Measurements from ENCODE around the gene CREB3L2.
A peak's percentile ranks its signal among the peaks of the same experiment; 100 is the strongest.
"Not testable (repeated sequence)": the region's sequence is repeated elsewhere in the genome, so short reads cannot be mapped to it uniquely, and the experiment has no call there.

The CREB3L2 gene

GRCh38 chr7:138014686-138015085, 12.8 kb upstream of the CREB3L2 start:
- DNase-seq (ENCODE audit: insufficient read length, low spot score) (no peak), FAIRE-seq (no peak)

- DNase-seq (ENCODE audit: insufficient read length, low spot score); FAIRE-seq: not testable (repeated sequence)
These were observed 12.3 kb upstream of the CREB3L2 start for GRCh38 chr7:138014201-138014600.

- DNase-seq (ENCODE audit: insufficient read length, low spot score) = no peak
- FAIRE-seq = no peak
These were observed 7.4 kb upstream of the CREB3L2 start for GRCh38 chr7:138009350-138009653.

- FAIRE-seq (no peak), DNase-seq (ENCODE audit: insufficient read length, low spot score) (peak; percentile 28)
These were observed 6.9 kb upstream of the CREB3L2 start for GRCh38 chr7:138008588-138009349.

- FAIRE-seq = no peak
- no peak for DNase-seq (ENCODE audit: insufficient read length, low spot score)
These were observed 6.2 kb upstream of the CREB3L2 start for GRCh38 chr7:138008019-138008587.

GRCh38 chr7:138006106-138006505, 4.2 kb upstream of the CREB3L2 start:
- FAIRE-seq (no peak), DNase-seq (ENCODE audit: insufficient read length, low spot score) (no peak)

- FAIRE-seq (no peak), DNase-seq (ENCODE audit: insufficient read length, low spot score) (no peak)
These were observed 3.0 kb upstream of the CREB3L2 start for GRCh38 chr7:138004936-138005335.

- DNase-seq (ENCODE audit: insufficient read length, low spot score) (no peak), FAIRE-seq (no peak)
These were observed 2.2 kb upstream of the CREB3L2 start for GRCh38 chr7:138004046-138004445.

- no peak for DNase-seq (ENCODE audit: insufficient read length, low spot score)
- FAIRE-seq = no peak
These were observed 923 bp upstream of the CREB3L2 start for GRCh38 chr7:138002828-138003189.

- no peak for FAIRE-seq
- DNase-seq (ENCODE audit: insufficient read length, low spot score) = peak; percentile 87
These were observed 376 bp upstream of the CREB3L2 start for GRCh38 chr7:138002096-138002827.

- DNase-seq (ENCODE audit: insufficient read length, low spot score) (no peak), FAIRE-seq (no peak)
These were observed 1.7 kb downstream of the CREB3L2 start for GRCh38 chr7:138000081-138000701.

GRCh38 chr7:137999496-138000080, 2.3 kb downstream of the CREB3L2 start:
- DNase-seq (ENCODE audit: insufficient read length, low spot score) (no peak), FAIRE-seq (no peak)

GRCh38 chr7:137998250-137998649, 3.6 kb downstream of the CREB3L2 start:
- DNase-seq (ENCODE audit: insufficient read length, low spot score) (no peak), FAIRE-seq (no peak)

- no peak for FAIRE-seq
- no peak for DNase-seq (ENCODE audit: insufficient read length, low spot score)
These were observed 5.0 kb downstream of the CREB3L2 start for GRCh38 chr7:137996871-137997270.

- no peak for DNase-seq (ENCODE audit: insufficient read length, low spot score)
- FAIRE-seq = no peak
These were observed 5.5 kb downstream of the CREB3L2 start for GRCh38 chr7:137996386-137996851.

GRCh38 chr7:137994216-137994615, 7.7 kb downstream of the CREB3L2 start:
- FAIRE-seq (no peak), DNase-seq (ENCODE audit: insufficient read length, low spot score) (no peak)

GRCh38 chr7:137993395-137993743, 8.5 kb downstream of the CREB3L2 start:
- DNase-seq (ENCODE audit: insufficient read length, low spot score) (no peak), FAIRE-seq (no peak)

GRCh38 chr7:137992550-137993394, 9.1 kb downstream of the CREB3L2 start:
- no peak for DNase-seq (ENCODE audit: insufficient read length, low spot score)
- no peak for FAIRE-seq

- DNase-seq (ENCODE audit: insufficient read length, low spot score) = no peak
- FAIRE-seq = no peak
These were observed 9.8 kb downstream of the CREB3L2 start for GRCh38 chr7:137992104-137992549.

- FAIRE-seq (no peak), DNase-seq (ENCODE audit: insufficient read length, low spot score) (no peak)
These were observed 11.5 kb downstream of the CREB3L2 start for GRCh38 chr7:137990251-137990941.

Data from HTR-8/SVneo (cell line).